Left forelimb (tissue), 1 donor: ENCODE measurements around the gene KDM5B.
"Not testable (repeated sequence)": the region's sequence is repeated elsewhere in the genome, so short reads cannot be mapped to it uniquely, and the experiment has no call there.

Source experiments
- DNase-seq: peaks from one replicate; pipeline ENCODE4 v3.0.0-alpha.2; 2018; ENCODE audit warnings: low spot score

Gene KDM5B

DNA sequence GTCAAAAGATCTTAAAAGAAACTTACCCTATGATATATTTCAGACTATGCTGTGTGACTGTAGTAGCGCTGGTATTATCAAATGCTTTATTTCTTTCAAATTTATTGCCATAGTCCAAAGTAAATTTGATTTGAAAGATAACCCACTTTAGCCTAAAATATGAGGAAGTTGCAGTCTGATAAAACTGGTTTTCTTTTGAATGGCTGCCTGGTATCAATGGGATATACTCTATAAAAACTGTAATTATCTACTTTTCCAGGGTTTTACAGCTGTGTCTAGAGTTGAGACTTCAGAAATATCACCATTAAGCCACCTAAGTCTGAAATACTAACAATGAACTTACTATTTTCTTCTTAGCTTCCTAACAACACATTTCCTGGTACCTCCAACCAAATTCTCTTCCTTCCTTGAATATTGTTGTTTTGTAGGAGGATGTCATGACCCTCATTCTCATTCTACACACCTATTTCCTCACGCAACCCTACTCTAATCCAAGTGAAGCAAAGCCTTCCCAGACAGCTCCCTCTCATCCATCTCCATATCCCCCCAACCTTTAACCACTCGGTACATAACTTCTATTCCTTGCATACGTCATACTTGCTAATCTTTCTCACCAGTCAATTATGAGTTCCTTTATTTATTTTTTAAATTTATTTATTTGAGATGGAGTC is 17.0 kb downstream of the KDM5B start:
- DNase-seq, result no peak

DNA sequence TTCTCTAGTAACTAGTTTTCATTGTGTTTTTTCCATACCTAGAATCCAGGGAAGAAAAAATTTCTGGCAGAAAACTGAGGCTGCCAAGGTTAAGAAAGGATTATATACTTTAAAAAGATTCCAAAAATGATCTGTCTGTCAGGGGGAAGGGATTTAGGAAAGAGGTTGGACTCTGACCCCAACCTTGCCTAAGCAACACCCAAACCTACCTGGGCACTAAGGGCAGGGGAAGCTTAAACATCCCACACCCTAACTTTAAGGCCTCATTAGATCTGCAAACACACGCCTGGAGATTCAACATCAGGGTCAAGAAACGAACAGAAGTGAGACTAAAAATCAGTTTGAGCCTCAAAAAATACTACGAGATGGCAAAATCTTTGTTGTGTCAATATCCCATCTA is 19.4 kb downstream of the KDM5B start:
- DNase-seq, result no peak

DNA sequence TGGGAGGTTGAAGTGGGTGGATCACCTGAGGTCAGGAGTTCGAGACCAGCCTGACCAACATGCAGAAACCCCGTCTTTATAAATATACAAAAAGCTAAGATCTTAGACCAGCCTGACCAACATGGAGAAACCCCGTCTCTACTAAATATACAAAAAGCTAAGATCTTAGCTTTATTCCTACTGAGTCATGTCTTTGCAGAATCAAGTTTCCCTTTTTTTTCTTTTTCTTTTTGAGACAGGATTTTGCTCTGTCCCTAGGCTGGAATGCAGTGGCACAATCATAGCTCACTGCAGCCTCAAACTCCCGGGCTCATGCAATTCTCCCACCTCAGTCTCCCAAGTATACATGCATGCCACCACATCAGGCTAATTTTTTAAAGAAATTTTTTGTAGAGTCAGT is 21.4 kb downstream of the KDM5B start:
- DNase-seq, result no peak

DNA sequence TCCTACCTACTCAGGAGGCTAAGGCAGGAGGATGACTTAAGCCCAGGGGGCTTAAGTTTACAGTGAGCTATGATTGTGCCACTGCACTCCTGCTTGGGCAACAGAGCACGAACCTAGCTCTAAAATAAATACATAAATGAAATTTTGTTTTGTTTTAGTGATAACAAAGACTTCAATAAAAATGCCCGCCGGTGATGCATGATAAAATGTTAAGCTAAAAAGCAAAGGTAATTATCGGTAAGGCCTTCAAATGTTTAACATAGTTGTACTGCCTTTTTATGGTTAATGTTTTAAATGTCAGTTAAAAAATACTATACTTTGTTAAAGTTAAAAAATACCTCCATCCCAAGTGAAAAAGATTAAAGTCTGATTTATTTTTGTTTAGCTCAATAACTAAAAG is 27.0 kb downstream of the KDM5B start:
- DNase-seq, result no peak

DNA sequence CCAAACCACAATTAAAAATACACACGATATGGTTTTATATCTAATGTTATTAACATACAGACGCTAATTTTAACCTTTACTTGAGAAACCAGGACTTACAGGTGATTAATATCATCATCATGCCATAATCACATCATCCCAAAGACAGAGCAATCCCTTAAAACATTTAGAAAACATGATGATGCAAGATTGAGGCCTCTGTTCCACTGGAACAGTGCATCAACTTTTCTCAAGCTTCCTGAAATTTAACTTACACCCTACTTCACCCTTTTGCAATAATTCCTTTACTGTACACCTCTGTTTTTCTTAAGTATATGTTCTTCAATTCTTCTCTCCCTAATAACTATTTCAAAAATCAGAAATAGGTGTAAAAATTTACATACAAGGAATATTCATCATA is 38.1 kb downstream of the KDM5B start:
- no peak for DNase-seq

DNA sequence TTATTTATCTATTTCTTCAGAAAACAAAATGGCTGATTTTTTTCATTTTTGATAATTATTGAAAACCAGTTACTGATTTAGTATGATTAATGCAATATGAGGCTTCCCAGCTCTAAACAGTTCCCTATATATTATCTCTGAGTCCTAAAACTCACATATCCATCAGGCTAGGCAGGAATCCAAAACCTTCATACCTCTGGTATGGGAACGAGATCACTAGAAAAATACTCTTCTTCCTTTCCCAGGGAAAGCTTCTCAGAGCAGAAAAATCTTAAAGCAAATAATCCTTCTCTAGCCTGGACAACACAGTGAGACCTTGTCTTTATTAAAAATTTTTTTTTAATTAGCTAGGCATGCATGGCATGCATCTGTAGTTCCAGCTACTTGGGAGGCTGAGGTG is 42.5 kb downstream of the KDM5B start:
- DNase-seq, result no peak

DNA sequence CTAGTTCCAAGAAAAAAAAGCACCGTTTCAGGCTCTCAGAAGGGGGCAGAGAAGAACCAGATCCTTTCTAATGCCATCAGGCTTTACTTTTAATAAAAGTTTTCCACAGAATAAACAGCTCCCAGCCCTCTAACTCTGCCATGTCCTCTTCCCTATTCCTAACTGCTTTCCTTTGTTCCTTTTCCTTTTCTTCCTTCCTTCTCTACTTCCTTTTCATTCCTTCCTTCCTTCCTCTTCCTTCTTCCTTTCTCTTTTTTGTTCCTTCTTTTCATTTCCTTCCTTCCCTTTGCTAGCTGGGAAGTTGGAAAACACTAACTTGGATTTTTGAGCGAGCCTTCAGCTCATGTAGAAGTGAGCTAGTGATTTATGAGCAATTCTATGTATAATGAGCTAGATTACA is 46.2 kb downstream of the KDM5B start:
- no peak for DNase-seq

DNA sequence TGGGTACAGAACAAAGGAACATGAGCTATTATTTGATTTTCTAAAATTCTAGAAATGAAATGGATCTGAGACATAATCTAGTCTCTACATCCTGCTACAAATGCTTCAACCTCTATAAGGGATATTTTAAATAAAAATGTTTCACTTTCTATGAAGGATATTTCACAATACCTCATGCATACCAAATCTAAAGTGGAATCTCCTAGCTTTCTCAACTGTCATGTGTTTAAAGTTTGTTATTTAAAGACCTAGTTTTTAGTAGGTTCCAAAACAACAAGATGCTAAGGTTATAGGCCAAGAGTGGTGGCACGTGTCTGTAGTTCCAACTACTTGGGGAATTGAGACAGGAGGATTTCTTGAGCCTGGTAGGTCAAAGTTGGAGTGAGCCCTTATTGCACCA is 47.6 kb downstream of the KDM5B start:
- DNase-seq, result no peak

DNA sequence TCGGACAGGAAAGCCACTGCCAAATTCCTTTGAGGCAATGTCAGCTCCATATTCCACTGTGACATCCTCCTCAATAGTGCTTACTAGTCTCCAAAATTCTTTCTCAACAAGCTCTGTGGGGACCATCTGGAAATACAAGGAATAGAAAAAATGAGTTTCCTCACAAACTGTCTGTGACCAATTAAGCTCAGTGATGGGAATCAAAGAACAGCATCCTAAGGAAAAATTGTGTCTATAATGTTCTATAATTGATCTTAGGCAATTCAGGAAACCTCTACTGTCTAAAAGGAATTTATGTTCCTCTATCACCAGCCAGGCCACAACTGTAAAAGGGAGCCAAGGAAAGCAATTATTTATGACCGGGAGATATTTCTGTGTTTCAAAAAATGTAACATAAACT is 51.8 kb downstream of the KDM5B start:
- DNase-seq, result no peak

DNA sequence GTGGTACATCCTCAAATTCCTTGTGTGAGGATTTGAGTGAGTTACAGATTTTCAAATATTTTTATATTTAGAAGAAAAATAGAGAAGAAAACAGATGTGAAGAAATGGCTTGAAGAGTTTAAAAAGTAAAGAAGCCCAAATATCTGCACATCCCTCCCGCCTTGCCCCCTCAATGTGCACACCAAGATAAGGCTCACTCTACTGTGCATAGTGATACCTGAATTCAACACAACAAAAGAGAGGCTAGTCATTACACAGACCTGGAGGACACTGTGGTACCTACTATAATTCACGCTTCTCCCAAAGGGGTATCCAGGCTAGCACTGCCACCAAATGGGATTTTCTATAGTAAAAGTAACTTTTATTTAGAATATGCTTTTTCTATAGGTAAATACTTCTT is 53.9 kb downstream of the KDM5B start:
- DNase-seq, result no peak

DNA sequence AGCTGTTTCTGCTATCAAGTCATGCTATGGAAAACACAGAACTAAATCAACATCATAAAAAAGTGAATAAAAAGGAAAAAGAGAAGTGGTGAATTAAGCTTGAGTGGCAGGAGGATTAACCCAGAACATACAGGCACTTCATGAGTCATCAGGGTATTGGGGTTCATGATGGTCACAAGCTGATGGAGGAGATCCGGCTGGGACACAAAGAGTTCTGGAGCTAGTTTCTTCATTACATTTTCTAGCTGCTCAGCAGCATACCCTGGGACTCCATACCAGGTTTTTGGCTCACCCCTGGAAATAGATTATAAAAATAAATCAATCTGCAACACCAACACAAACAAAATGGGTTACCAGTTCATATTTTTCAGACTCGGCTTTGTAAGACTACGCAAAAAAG is 55.4 kb downstream of the KDM5B start:
- DNase-seq, result no peak

DNA sequence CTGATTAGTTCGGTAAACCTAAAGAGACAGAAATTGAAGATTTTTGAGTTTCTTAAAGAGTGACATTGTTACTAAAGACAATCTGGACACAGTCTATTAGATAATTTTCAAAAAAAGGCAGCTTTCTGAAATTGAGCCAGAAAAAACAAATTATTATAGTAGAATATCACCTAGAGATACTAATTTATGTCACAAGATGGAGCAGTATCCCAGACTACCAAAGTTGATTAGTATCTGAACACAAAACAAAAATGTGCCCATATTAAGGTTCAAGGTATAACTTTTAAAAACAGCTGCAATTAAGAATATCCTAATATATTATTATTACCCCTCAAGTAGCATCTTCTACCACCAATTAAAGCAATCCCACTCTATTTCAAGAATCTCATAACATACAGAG is 57.5 kb downstream of the KDM5B start:
- DNase-seq, result no peak

DNA sequence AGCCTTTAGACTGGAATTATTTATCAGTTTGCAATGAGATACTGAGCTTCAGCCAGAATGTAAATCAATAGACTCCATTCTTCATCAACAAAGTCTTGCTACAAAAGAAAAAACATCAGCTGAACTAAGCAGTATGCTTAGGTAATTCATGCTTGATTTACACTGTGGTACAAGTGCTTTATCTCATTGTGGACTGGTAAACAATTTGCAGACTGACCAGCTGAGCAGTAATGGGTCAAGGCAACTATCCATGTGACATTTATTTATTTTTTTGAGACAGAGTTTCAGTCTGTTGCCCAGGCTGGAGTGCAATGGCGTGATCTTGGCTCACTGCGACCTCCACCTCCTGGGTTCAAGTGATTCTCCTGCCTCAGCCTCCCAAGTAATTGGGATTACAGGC is 58.2 kb downstream of the KDM5B start:
- DNase-seq, result no peak

DNA sequence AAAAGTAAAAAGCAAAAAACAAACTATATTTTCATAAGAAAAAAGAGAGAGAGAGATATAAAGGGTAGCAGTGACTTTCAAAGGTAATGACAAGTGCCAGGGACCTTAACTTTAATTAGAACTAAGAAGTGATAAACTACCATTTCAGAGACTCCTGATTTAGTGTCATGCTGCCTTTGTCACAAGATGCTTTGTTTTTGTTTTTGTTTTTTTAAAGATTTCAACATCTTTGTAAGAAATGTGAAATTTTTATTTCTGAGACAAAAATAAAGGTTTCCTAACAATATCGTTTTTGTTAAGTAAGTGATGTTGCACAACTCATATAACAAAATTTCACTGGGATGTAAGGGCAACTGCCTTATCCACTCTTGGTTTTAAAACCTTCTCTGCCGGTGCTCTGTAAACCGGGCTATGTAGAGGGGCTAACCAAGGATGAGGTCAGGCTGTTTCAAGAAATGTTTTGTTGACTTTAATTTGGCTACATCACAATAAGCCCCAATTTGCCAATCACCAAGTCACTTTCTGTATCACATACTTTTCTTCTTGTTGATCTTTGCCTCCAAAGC is 62.8 kb downstream of the KDM5B start:
- no peak for DNase-seq

DNA sequence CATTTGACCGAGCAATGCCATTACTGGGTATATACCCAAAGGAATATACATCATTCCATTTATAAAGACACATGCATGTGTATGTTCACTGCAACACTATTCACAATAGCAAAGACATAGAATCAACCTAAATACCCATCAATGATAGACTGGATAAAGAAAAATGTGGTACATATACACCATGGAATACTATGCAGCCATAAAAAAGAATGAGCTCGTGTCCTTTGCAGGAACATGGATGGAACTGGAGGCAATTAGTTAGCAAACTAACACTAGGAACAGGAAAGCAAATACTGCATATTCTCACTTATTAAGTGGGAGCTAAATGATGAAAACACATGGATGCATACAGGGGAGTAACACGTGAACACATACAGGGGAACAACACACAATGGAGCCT is 63.5 kb downstream of the KDM5B start:
- DNase-seq, result not testable (repeated sequence)

DNA sequence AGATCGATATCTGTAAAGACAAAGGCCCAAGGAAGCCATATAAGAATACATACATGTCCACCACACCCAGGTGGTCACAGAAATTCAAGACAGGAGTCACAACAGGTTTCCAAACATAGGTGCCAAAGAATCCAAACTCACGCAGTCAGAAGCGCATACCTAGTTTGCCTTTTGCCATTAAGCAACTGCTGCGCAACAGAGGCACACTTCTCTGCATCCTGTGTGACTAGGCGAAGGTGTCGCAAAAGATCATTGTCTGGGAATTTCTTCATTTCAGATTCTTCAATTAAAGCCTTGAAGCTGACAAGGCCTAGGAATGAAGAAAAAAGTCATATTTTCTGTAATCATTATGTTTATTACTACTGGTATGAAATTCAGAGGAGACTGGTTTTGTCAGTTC is 65.7 kb downstream of the KDM5B start:
- no peak for DNase-seq

DNA sequence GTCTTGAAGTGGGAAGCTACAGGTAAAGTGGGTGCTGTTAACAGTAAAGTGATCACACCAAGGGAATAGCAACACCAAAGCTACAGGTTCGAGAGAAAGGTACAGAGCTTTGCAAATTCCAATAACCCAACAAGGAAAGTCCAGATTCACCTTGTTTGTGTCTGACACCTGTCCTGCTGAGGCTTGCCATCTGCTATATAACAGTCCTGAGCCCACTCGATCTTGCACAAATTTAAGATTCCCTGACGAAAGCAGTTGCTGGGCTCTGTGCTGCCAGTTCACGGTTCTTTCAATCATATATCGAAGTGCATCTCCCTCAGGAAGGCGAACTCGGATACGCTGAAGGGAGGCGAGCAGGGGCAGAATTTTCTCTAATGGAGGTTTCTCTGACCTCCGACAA is 75.0 kb downstream of the KDM5B start:
- DNase-seq, result no peak

DNA sequence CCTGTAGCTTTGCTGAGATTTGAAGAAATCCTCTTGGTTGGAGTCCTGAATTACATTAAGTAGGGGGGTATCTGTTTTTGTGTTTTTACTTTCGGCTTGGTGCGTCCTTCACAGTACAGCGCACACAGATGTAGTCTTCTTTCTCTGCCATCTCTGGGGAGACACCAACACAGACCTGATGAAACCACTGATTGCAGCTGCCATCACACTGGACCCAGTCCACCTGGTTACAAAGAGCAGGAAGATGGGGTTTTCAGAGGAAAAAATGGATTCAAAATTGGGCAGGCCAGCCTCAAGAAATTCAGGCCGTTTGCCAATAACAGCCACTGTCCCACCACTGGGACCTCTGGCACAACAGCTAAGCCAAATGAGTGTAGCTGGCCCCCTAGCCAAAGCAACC is 79.3 kb downstream of the KDM5B start:
- DNase-seq, result no peak

DNA sequence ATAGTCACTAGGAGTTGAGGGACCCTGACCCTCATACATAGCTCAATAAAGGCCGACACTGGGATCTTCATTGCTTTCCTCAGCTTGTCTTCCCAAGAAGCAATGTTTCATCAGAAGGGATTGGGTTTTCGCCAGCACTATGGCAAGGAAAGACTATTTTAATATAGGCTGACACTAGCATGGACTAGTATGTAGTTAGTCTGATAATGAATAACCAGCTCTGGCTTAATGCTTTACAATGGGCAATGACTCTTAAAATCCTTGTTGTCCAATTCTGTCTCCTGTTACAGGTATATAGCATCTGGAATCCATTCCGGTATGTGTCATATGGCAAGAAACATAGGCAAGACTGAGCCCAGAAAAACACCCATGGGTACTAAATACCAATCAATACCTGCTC is 82.7 kb downstream of the KDM5B start:
- DNase-seq, result no peak

DNA sequence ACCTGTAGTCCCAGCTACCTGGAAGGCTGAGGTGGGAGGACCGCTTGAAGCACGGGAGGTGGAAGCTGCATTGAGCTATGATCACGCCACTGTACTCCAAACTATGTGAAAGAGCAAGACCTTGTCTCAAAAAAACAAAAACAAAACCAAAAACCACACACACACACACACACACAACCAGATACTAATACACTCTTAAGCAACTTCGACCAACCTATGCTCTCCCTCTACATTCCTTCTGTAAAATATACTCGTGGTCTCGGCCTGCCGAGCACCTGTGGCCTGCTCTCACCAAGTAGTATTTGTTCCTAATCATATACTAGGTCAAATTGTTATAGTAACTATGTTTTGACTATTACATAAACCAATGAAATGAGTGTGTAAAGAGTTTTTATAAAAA is 84.5 kb downstream of the KDM5B start:
- DNase-seq, result no peak

DNA sequence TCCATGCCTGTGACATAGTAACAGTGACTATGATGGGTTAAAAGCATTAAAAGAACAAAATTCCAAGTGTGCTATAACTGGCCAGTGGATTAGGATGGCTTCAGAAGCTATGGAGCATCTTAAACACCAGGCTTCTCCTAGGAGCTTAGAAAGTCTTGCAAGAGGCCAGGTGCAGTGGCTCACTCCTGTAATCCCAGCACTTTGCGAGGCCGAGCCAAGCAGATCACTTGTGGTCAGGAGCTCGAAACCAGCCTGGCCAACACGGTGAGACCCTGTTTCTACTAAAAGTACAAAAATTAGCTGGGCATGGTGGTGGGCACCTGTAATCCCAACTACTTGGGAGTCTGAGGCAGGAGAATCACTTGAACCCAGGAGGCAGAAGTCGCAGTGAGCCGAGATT is 85.2 kb downstream of the KDM5B start:
- DNase-seq, result not testable (repeated sequence)

DNA sequence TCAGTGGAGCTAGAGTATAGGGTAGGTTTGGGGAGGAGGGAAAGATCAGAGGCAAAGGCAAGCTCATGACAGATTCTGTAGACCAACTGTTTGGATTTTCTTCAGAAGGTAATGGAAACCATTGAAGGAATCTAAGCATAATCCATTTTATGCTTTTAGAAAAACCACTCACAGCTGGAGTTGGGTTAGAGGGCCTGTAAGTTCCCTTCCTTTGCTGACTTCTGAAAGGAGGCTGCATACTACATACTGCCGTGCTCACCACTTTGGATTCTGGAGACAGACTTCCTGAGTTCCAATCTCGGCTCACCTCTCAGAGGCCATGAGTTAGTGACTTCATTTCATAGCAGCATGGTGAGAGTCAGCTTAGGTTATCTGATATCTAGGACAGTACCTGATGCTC is 91.6 kb downstream of the KDM5B start:
- DNase-seq, result no peak

DNA sequence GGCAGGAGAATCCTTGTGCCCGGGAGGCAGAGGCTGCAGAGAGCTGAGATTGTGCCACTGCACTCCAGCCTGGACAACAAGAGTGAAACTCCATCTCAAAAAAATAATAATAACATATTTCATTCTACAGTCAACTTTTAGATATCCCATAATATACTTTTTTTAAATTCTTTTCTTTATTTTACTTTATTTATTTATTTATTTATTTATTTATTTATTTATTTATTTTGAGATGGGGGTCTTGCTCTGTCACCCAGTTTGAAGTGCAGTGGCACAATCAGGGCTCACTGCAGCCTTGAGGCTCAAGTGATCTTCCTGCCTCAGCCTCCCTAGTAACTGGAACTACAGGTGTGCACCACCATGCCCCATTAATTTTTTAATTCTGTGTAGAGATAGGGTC is 94.0 kb downstream of the KDM5B start:
- DNase-seq, result peak; percentile 8

DNA sequence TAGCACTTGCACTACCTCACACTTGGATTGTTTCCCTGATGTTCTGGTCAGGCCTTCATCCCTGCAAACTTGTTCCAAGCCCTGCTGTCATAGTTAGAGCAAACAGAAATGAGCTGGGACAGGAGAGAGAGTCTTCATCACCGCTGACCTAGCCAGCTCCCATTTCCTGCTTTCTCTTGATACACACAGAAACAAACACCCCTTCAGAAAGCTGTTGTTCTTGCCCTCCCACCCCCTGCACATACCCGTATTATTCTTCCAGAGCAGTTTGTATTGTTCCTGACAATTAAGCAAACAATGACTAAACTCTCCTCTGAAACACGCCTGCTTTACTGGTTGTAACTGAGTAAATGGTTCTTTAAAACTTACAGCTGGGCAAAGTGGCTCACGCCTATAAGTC is 95.1 kb downstream of the KDM5B start:
- peak; percentile 18 for DNase-seq
